Osteocyte (in vitro differentiated cells): ENCODE results near the gene ZMYND11. TPM values are rescaled to one million over a fixed set of nuclear protein-coding genes. Genes with fewer than 3 reads are reported as not detected.
"Not testable (repeated sequence)": the region's sequence is repeated elsewhere in the genome, so short reads cannot be mapped to it uniquely, and the experiment has no call there.

Experiments
- DNase-seq: peaks from one replicate; pipeline ENCODE4 v3.0.0; 2021; ENCODE audit warnings: mixed read lengths; ENCODE audit not compliant: unreplicated experiment; ENCODE audit errors: extremely low spot score
- H3K27ac Mint-ChIP-seq: one replicate; pipeline ENCODE4 v1.8.0; 2021; ENCODE audit warnings: mild to moderate bottlenecking, mixed read lengths; ENCODE audit not compliant: unreplicated experiment
- H3K27me3 Mint-ChIP-seq: one replicate; pipeline ENCODE4 v1.8.0; 2021; ENCODE audit warnings: mixed read lengths; ENCODE audit not compliant: unreplicated experiment
- H3K36me3 Mint-ChIP-seq: one replicate; pipeline ENCODE4 v1.8.0; 2021; ENCODE audit warnings: mixed read lengths; ENCODE audit not compliant: unreplicated experiment
- H3K4me1 Mint-ChIP-seq: one replicate; pipeline ENCODE4 v1.8.0; 2021; ENCODE audit warnings: mixed read lengths; ENCODE audit not compliant: unreplicated experiment
- H3K4me3 Mint-ChIP-seq: one replicate; pipeline ENCODE4 v1.8.0; 2021; ENCODE audit warnings: mild to moderate bottlenecking, moderate library complexity, mixed read lengths; ENCODE audit not compliant: unreplicated experiment
- H3K9me3 Mint-ChIP-seq: one replicate; pipeline ENCODE4 v1.8.0; 2021; ENCODE audit warnings: mixed read lengths; ENCODE audit not compliant: unreplicated experiment
- CTCF ChIP-seq: fragments of 200-600 bp; sonication (generic); IDR thresholded peaks from 2 replicates; pipeline ENCODE4 v1.5.0; 2021; ENCODE audit warnings: antibody characterized with exemption, mild to moderate bottlenecking, moderate library complexity
- total RNA-seq: library from RNA; stranded (reverse); gene quantifications from 2 replicates; pipeline ENCODE4 v1.2.1, GENCODE V29; 2021

ZMYND11 gene
- total RNA-seq, 1 donor from 2014 or later = 87.8 TPM

- H3K36me3 Mint-ChIP-seq, H3K27me3 Mint-ChIP-seq, H3K4me1 Mint-ChIP-seq, H3K9me3 Mint-ChIP-seq, H3K4me3 Mint-ChIP-seq, DNase-seq, H3K27ac Mint-ChIP-seq: not testable (repeated sequence)
These were observed 130.7 kb downstream of the ZMYND11 start for GRCh38 chr10:265816-266588.

- no peak for TF ChIP-seq CTCF
- Mint-ChIP-seq H3K27ac (no peak overlapping the region), H3K36me3 (no peaks in the 10 kb centered on the region), H3K27me3 (no peaks in the 10 kb centered on the region), H3K4me3 (no peak overlapping the region), H3K4me1 (peaks cover 7% of the 10 kb centered on the region), H3K9me3 (no peaks in the 10 kb centered on the region)
- peak; percentile 7 for DNase-seq
These were observed 131.7 kb downstream of the ZMYND11 start for GRCh38 chr10:266974-267425.

GRCh38 chr10:267705-268104 is 132.4 kb downstream of the ZMYND11 start:
- TF ChIP-seq CTCF = no peak
- Mint-ChIP-seq H3K9me3 (no peaks in the 10 kb centered on the region), H3K4me1 (peaks cover 7% of the 10 kb centered on the region), H3K27me3 (no peaks in the 10 kb centered on the region), H3K4me3 (no peak overlapping the region), H3K27ac (no peak overlapping the region), H3K36me3 (no peaks in the 10 kb centered on the region)
- peak; percentile 51 for DNase-seq

- Mint-ChIP-seq H3K27ac (no peak overlapping the region), H3K9me3 (no peaks in the 10 kb centered on the region)
These were observed 134.3 kb downstream of the ZMYND11 start for GRCh38 chr10:269440-270074.

GRCh38 chr10:271201-271600 is 135.9 kb downstream of the ZMYND11 start:
- H3K27me3 Mint-ChIP-seq = no peaks in the 10 kb centered on the region
- no peaks in the 10 kb centered on the region for H3K9me3 Mint-ChIP-seq
- no peak overlapping the region for H3K4me3 Mint-ChIP-seq
- no peak overlapping the region for H3K27ac Mint-ChIP-seq
- peaks cover 7% of the 10 kb centered on the region for H3K4me1 Mint-ChIP-seq
- no peak for TF ChIP-seq CTCF
- peaks cover 6% of the 10 kb centered on the region for H3K36me3 Mint-ChIP-seq
- DNase-seq = peak; percentile 10

More at GRCh38 chr10:269440-270074, 134.3 kb downstream of the ZMYND11 start:
- Mint-ChIP-seq H3K4me1 (peaks cover 7% of the 10 kb centered on the region), H3K27me3 (no peaks in the 10 kb centered on the region), H3K36me3 (no peaks in the 10 kb centered on the region), H3K4me3 (no peak overlapping the region)
- TF ChIP-seq CTCF = no peak
- no peak for DNase-seq
